H1 (cell line): ENCODE data around the gene TEDDM1.
A peak's percentile ranks its signal among the peaks of the same experiment; 100 is the strongest.

Experiments used
- BCL11A ChIP-seq, 2 experiments: IDR thresholded peaks; one replicate each; pipeline ENCODE4 v1.6.1; 2011; ENCODE audit warnings: low read depth in 2 of 2, low read length in 2 of 2, mild to moderate bottlenecking in 2 of 2
- CBX8 ChIP-seq: fragments of 300-800, 300-1000 bp; sonication (generic); IDR thresholded peaks from 2 replicates; pipeline ENCODE4 v1.7.1; 2016; ENCODE audit warnings: low read depth, low read length, borderline replicate concordance
- CTCF ChIP-seq, 3 experiments: IDR thresholded peaks; 1 replicate in 2 of 3; 2 replicates in 1 of 3; pipeline versions ENCODE4 v1.5.1 to v1.6.1; 2011; ENCODE audit warnings: low read length in 3 of 3, mild to moderate bottlenecking in 3 of 3, inconsistent platforms in 2 of 3, low read depth in 1 of 3, moderate library complexity in 1 of 3; ENCODE audit not compliant: insufficient read depth in 1 of 3; ENCODE audit errors: control extremely low read depth in 1 of 3
- POLR2A ChIP-seq, 2 experiments: IDR thresholded peaks; 1 replicate in 1 of 2; 2 replicates in 1 of 2; pipeline ENCODE4 v1.6.1; 2011; ENCODE audit warnings: low read depth in 2 of 2, low read length in 2 of 2, mild to moderate bottlenecking in 2 of 2; ENCODE audit errors: control extremely low read depth in 1 of 2
- POLR2AphosphoS5 ChIP-seq: IDR thresholded peaks from 2 replicates; pipeline ENCODE4 v1.6.1; 2011; ENCODE audit warnings: low read depth, low read length
- RFX5 ChIP-seq: IDR thresholded peaks from 2 replicates; pipeline ENCODE4 v1.6.1; 2011; ENCODE audit warnings: low read depth, low read length, improper control_type of control experiment, borderline replicate concordance
- TAF1 ChIP-seq: IDR thresholded peaks from 2 replicates; pipeline ENCODE4 v1.6.1; 2011; ENCODE audit warnings: mild to moderate bottlenecking, low read depth, low read length

DNA sequence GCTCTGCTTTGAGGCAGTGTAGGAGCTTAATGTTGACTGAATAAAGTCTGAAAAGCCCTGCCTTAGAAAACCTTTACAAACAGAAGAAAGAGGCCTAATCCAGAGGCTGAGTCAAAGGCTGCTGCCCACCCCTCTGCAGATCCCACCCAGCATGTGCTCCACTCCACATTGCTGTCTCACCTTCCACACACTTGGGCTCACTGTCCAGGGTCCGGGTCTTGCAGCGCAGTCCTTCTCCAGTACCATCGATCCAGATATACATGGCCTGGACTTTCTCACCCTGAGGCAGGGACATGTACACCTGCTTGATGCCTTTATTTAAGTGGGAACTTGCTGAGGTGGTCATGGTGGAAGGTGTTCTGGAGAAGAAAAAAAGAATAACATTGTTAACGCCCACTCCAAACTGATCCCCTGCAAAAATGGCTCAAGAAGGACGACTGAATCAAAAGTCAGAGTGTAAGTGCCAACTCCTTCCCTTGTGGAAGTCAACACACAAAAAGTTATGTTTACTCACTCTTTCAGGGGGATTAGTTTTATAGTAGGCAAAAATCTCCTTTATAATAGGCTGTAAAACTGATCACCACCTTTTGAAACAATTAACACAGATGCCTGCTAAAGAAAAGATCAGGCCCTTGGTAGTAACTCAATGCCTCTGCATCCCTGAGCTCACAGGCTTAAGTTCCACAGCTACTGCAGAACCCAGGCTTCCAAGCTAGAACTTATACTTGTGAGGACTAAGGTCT, 11.9 kb downstream of the TEDDM1 start:
- TF ChIP-seq TAF1 (no peak), BCL11A (IDR thresholded peaks at IDR 0.05; ENCODE audit: low read depth in 2 of 2, low read length in 2 of 2) (no peak), RFX5 (no peak), POLR2AphosphoS5 (0 out of 2 replicates have a peak, but pooled peaks have one; percentile 56), CBX8 (no peak), CTCF (IDR thresholded peaks at IDR 0.05; ENCODE audit: control extremely low read depth in 1 of 3, insufficient read depth in 1 of 3, low read depth in 1 of 3, low read length in 3 of 3) (no peak), POLR2A (IDR thresholded peaks at IDR 0.05; ENCODE audit: control extremely low read depth in 1 of 2, low read depth in 2 of 2, low read length in 2 of 2) (0 out of 3 replicates have a peak, but pooled peaks of 1 of the 2 experiments have one; percentile 9)
